HG02884 (cell line): ENCODE data around the gene RORC.
"Not testable (repeated sequence)": the region's sequence is repeated elsewhere in the genome, so short reads cannot be mapped to it uniquely, and the experiment has no call there.

Experiments used
- ATAC-seq: cut with Tn5 transposase; IDR thresholded peaks from one replicate; pipeline ENCODE4 v1.9.1; 2021; ENCODE audit warnings: mild to moderate bottlenecking, moderate library complexity; ENCODE audit not compliant: unreplicated experiment

The RORC gene

DNA sequence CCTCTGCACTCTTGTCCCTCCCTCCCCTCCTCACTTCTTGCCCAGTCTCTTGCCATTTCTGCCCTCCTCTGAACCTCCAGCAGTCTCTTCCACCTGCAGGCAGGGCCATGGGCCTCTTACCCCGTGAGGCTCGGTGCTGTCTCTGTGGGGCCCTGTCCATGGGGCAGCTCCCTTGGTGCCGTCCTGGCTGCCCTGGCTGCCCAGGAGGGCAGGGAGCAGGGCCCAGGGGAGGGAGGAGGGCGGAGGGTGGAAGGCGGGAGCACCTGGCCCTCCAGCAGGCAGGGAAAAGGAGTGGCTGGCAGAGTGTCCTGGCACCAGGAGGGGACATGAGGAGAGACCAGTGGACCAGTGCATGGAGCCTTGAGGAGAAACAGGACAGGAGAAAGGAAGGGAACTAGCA, at the start of gene RORC:
RORC (minus strand) TSS at position 198 of the 400 bp plus-strand sequence; CDS start at position 160, 38 bp downstream.
- no peak for ATAC-seq

- no peak for ATAC-seq
Measured at GRCh38 chr1:151875419-151876097, 44.0 kb upstream of the RORC start.

DNA sequence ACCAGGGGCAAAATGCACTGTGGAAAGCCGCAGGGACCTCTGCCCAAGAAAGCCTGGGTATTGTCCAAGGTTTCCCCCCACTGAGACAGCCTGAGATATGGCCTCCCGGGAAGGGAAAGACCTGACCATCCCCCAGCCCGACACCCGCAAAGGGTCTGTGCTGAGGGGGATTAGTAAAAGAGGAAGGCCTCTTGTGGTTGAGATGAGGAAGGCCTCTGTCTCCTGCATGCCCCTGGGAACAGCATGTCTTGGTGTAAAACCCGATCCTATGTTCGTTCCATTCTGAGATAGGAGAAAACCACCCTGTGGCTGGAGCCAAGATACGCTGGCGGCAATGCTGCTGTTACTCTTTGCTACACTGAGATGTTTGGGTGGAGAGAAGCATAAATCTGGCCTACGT, 41.2 kb upstream of the RORC start:
- not testable (repeated sequence) for ATAC-seq

- no peak for ATAC-seq
Measured at GRCh38 chr1:151871284-151872030, 39.9 kb upstream of the RORC start.

- ATAC-seq: no peak
Measured at GRCh38 chr1:151868486-151868885, 36.9 kb upstream of the RORC start.

- ATAC-seq: no peak
Measured at GRCh38 chr1:151867765-151868411, 36.3 kb upstream of the RORC start.

DNA sequence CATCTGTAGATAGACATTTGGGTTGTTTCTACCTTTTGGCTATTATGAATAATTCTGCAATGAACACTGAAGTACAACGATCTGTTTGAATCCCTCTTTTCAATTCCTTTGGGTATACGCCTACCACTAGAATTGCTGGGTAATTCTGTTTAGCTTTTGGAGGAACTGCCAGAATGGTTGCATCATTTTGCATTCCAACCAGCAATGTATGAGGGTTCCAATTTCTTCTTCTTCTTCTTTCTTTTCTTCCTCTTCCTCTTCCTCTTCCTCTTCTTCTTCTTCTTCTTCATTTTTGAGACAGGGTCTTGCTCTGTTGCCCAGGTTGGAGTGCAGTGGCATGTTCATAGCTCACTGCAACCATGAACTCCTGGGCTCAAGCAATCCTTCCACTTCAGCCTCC, 35.7 kb upstream of the RORC start:
- no peak for ATAC-seq

GRCh38 chr1:151864411-151864810, 32.8 kb upstream of the RORC start:
- no peak for ATAC-seq

GRCh38 chr1:151862604-151863003, 31.0 kb upstream of the RORC start:
- no peak for ATAC-seq

GRCh38 chr1:151860504-151861187, 29.0 kb upstream of the RORC start:
- ATAC-seq: no peak

DNA sequence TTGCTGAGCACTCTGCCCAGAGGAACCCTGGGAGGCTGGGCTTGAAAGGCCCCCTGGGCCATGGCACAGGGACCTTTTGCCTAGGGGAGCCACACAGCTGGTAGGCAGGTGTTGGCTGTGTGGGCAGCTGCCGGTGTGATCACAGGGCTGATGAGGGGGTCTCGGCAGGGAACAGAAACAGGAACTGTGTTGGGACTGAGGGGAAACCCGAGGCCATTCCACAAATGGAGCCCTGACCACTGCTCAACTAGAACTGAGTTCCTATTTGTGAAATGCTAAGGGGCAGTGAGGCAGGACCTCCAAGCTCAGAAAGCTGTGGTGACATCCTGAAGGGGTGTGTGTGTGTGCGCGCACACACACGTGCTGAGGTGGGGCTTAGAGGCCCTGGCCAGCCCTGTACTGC, 28.3 kb upstream of the RORC start:
- no peak for ATAC-seq

GRCh38 chr1:151858886-151859665, 27.5 kb upstream of the RORC start:
- ATAC-seq: no peak

GRCh38 chr1:151858030-151858746, 26.6 kb upstream of the RORC start:
- no peak for ATAC-seq

GRCh38 chr1:151855933-151856332, 24.3 kb upstream of the RORC start:
- ATAC-seq: no peak

GRCh38 chr1:151855516-151855915, 23.9 kb upstream of the RORC start:
- not testable (repeated sequence) for ATAC-seq

DNA sequence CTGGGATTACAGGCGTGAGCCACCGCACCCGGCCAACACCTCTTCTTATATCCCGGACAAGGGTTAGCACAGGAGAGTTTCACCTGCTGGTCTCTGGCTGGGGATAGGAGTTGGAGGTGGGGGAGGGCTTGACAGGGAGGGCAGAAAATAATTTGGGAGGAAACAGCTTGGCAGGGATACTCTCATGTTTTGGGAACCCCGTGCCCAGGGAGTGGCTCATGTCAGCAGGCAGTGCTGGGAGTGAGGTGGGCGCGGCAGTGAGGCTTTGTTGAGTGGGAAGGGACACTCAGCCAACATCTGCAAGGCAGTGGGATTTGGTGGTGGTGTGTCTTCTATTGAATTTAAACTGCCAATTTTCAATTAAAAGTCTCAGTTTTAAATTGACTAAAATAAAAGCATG, 23.1 kb upstream of the RORC start:
- no peak for ATAC-seq

- ATAC-seq: no peak
Measured at GRCh38 chr1:151853411-151853943, 21.9 kb upstream of the RORC start, which contains the start of gene THEM5. Gene THEM5 (minus strand): TSS chr1:151853712. CDS start chr1:151853565, 147 bp downstream.

GRCh38 chr1:151852733-151853132, 21.1 kb upstream of the RORC start:
- ATAC-seq: no peak

- ATAC-seq: no peak
Measured at GRCh38 chr1:151851886-151852285, 20.3 kb upstream of the RORC start.

DNA sequence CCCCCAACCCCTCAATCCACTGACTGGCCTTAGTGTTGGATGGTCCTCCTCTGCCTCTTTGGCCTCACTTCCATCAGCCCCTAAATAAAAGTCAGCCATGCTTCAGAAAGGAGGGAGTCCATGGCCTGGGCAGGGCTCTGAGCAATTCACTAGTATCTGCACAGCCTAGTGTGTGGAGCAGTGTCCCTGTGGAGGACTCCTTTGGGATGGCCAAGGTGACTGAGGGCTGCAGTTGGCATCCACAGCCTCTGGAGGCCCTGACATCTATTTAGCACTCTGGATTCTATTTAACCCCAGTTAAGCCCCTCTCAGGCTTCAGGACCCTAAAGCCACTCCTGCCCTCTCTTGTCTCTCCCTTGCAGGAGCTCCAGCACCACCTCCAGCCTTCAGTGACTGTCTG, 18.3 kb upstream of the RORC start:
- no peak for ATAC-seq
